Mucosa of descending colon (tissue), 3 donors: ENCODE data around the gene F7. TPM values are rescaled to one million over a fixed set of nuclear protein-coding genes. Genes with fewer than 3 reads are reported as not detected.
A peak's percentile ranks its signal among the peaks of the same experiment; 100 is the strongest.
"Not testable (repeated sequence)": the region's sequence is repeated elsewhere in the genome, so short reads cannot be mapped to it uniquely, and the experiment has no call there.

Source experiments
- ATAC-seq: fragments of 200-7000 bp; cut with Tn5 transposase; one replicate; pipeline ENCODE4 v1.9.1; 2020; ENCODE audit warnings: mild to moderate bottlenecking, moderate library complexity
- DNase-seq, 3 donors: peaks; one replicate each; pipeline ENCODE4 v3.0.0-alpha.2; 2020
- H3K36me3 ChIP-seq: fragments of 200-600 bp; one replicate; pipeline ENCODE4 v1.8.0; 2021; ENCODE audit warnings: low read depth, mild to moderate bottlenecking
- H3K4me1 ChIP-seq: fragments of 200-600 bp; one replicate; pipeline ENCODE4 v1.8.0; 2021; ENCODE audit warnings: low read depth, mild to moderate bottlenecking
- H3K4me3 ChIP-seq: fragments of 200-600 bp; one replicate; pipeline ENCODE4 v1.8.0; 2021; ENCODE audit warnings: mild to moderate bottlenecking
- H3K9me3 ChIP-seq: fragments of 200-600 bp; one replicate; pipeline ENCODE4 v1.8.0; 2021; ENCODE audit warnings: mild to moderate bottlenecking
- CTCF ChIP-seq: fragments of 200-600 bp; IDR thresholded peaks from one replicate; pipeline ENCODE4 v1.8.0; 2022; ENCODE audit warnings: antibody characterized with exemption, mild to moderate bottlenecking
- intact Hi-C, 2 donors: fragments of 100-400 bp; cut with DNase I in 1 of 2; cut with micrococcal nuclease in 1 of 2; formaldehyde crosslinking; loops; one replicate each; pipeline versions ENCODE4 v1.11.0 to v1.11.1; 2022; cut with DNase I, micrococcal nuclease
- total RNA-seq, 3 donors: library from RNA; stranded (reverse); fragmentation: NEBNext Ultra II Directional in 2 of 3; extraction: Animal tissue kit (Norgen Biotek cat#: 25700) in 2 of 3; gene quantifications; one replicate each; pipeline versions ENCODE4 v1.2.1 to v1.2.4, GENCODE V29; 2021 to 2023
- donor health status: DM: no; HTN: no; CAD: no; lungs with moderate emphysema.
- donor health status: DM: no; HTN: no; CAD: no.
- donor health status: DM: no; HTN: yes; CAD: no.

F7 gene
- total RNA-seq, 3 donors from 2014 or later = 0.19 TPM; not detected in 2

DNA sequence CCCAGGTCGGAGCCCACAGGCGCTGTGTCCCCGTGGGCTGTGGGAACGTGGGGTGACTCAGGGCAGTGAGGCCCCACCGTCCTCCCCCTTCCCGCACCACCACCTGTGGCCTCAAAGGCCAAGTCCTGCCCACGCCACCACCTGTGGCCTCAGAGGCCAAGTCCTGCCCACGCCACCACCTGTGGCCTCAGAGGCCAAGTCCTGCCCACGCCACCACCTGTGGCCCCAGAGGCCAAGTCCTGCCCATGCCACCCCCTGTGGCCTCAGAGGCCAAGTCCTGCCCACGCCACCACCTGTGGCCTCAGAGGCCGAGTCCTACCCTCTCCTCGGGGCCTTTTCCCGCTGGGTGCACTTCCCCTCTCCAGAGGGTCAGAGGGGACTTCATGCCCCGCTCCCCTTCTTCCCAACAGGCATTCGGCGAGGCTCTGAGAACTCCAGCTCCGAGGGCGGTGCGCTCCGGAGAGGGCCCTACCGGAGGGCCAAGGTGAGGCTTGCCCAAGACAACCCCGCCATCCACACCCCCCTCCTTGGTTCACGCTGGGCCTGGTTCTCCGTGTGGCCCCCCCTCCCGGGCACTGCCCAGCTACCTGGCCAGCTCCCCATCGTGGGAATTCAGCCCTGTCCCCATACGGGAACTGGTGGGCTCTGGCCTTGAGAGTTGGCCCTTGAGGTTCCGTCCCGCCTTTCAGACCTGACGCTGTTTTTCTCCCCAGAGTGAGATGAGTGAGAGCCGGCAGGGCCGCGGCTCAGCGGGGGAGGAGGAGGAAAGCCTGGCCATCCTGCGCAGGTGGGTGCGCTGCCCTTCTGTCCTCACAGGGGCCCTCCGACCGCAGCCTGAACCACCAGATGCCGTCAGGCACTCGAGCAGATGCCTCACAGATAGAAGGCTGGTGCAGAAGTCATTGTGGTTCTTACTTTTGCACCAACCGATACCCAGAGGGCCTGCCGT, 27.4 kb upstream of the F7 start:
- ATAC-seq = no peak
- H3K36me3 ChIP-seq = no peaks in the 10 kb centered on the region

GRCh38 chr13:113078902-113079780, 26.4 kb upstream of the F7 start:
- no peak for ATAC-seq
- Histone ChIP-seq H3K4me3 (no peak overlapping the region), H3K36me3 (no peaks in the 10 kb centered on the region), H3K9me3 (no peaks in the 10 kb centered on the region), H3K4me1 (no peaks in the 10 kb centered on the region)
- no peak for TF ChIP-seq CTCF
- intact Hi-C loops = no loop called here
- DNase-seq = peak in 1 of 3 donors; percentile 23

More for the DNA sequence above, 27.4 kb upstream of the F7 start:
- H3K4me1 ChIP-seq = no peaks in the 10 kb centered on the region
- intact Hi-C loops = no loop called here
- no peak overlapping the region for H3K4me3 ChIP-seq
- no peaks in the 10 kb centered on the region for H3K9me3 ChIP-seq
- DNase-seq = peak in 1 of 3 donors; percentile 46
- no peak for TF ChIP-seq CTCF

DNA sequence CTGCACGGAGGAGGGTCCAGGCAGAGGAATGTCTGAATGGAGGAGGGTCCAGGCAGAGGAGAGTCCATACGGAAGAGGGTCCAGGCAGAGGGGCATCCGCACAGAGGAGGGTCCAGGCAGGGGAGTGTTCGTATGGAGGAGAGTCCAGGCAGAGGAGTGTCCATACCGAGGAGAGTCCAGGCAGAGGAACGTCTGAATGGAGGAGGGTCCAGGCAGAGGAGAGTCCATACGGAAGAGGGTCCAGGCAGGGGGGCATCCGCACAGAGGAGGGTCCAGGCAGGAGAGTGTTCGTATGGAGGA, 25.9 kb upstream of the F7 start:
- ATAC-seq, H3K9me3 ChIP-seq, DNase-seq, H3K4me1 ChIP-seq, H3K4me3 ChIP-seq, intact Hi-C loops, H3K36me3 ChIP-seq: not testable (repeated sequence)

DNA sequence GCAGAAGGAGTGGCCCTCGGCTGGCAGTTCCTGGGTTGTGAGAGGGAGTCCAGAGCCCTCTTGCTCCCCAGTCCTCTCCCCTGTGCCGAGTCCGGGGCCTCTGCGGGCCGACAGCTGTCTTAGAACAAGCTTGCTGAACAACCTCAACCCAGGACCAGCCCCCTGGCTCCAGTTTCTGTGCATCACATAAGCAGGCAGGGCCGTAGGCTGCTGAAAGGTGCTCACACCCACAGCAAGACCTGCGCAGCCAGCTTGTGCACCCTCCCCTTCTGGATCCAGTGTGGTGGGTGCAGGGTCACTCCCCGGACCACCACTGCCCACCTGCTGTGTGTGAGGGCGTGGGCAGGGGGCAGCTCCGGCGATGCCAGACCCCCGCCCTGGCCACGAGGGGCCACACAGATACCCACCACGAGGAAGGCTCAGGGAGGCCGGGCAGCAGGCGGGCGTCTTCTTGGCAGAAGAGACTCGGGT, 25.2 kb upstream of the F7 start:
- intact Hi-C loops = no loop called here
- no peak overlapping the region for H3K4me3 ChIP-seq
- TF ChIP-seq CTCF = no peak
- DNase-seq (peak in 1 of 3 donors; percentile 36), ATAC-seq (no peak)
- no peaks in the 10 kb centered on the region for H3K36me3 ChIP-seq
- no peaks in the 10 kb centered on the region for H3K4me1 ChIP-seq
- H3K9me3 ChIP-seq = no peaks in the 10 kb centered on the region

DNA sequence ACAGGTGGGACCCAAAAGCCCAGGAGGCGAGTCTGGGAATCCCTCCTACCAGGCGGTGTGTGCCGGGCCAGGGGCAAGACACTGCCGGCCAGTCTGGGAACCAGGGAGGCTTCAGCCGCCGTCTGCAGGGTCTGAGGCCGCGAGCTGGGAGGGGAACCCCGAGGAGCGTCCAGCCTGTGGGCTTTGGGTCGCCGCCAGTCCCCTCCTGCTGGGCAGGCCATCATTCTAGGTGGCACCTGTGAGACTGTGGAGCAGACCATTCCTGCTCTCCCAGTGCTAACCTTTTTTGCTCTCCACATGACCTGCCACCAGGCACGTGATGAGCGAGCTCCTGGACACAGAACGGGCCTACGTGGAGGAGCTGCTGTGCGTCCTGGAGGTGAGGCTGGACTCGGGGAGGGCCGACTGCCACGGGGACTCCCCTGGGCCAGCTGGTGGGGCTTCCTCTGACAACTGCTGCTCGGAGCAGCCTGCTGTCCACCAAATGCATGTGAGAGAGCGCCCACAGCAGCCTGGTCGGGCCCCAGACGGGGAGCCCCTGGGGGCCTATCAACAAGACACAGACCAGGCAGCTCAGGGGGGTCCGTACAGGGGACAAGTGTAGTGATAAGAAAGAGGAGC, 24.6 kb upstream of the F7 start:
- DNase-seq (peak in 1 of 3 donors; percentile 44), ATAC-seq (no peak)
- no peaks in the 10 kb centered on the region for H3K36me3 ChIP-seq
- no peaks in the 10 kb centered on the region for H3K4me1 ChIP-seq
- H3K9me3 ChIP-seq = no peaks in the 10 kb centered on the region
- intact Hi-C loops = no loop called here
- no peak overlapping the region for H3K4me3 ChIP-seq
- no peak for TF ChIP-seq CTCF
